SH-SY5Y (cell line): Measurements from ENCODE around the gene ADAM12.

Source experiments
- GATA2 ChIP-seq: IDR thresholded peaks from 2 replicates; pipeline ENCODE4 v1.6.1; 2011; ENCODE audit warnings: mild to moderate bottlenecking, low read depth, low read length
- GATA3 ChIP-seq: IDR thresholded peaks from 2 replicates; pipeline ENCODE4 v1.6.1; 2011; ENCODE audit warnings: low read depth, mild to moderate bottlenecking, low read length, moderate library complexity

DNA sequence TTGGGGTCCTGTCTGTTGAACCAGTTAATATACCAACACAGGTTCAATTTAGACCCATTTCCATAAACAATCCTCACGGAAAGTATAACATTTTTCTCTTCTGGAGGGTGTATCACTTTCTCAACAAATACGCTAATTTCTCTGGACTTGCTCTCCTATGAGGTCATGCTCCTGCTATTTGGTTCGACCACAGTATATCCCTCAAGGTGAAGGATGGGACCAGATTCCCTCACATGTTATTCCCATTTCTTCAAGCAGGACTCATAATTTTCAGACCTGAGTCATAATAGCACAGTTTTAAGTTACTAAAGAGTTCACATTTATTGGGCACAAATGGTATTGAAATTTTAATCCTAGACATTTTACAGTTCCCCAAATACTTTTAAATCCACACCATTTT is 57.2 kb downstream of the ADAM12 start:
- TF ChIP-seq GATA3 = no peak
- no peak for TF ChIP-seq GATA2
